ENCODE measurements around the gene POLR3B.

GRCh38 chr12:106310687-106311086, 46.9 kb upstream of the POLR3B start:
- TF ChIP-seq ZNF274 (IDR thresholded peaks at IDR 0.05; ENCODE audit: low read depth, low read length), result no peak
- TF ChIP-seq SUZ12 (IDR thresholded peaks at IDR 0.05; ENCODE audit: extremely low read depth, insufficient read depth, insufficient read length), result no peak
- TF ChIP-seq YY1 (IDR thresholded peaks at IDR 0.05; ENCODE audit: insufficient read depth, insufficient read length), result no peak

Data from NT2/D1 (cell line).